ENCODE data around the gene NAGLU. TPM values are rescaled to one million over a fixed set of nuclear protein-coding genes. Genes with fewer than 3 reads are reported as not detected.

NAGLU gene
- total and polyA plus RNA-seq, 2 donors from 2014 or later: 37.5 to 52.7 TPM

DNA sequence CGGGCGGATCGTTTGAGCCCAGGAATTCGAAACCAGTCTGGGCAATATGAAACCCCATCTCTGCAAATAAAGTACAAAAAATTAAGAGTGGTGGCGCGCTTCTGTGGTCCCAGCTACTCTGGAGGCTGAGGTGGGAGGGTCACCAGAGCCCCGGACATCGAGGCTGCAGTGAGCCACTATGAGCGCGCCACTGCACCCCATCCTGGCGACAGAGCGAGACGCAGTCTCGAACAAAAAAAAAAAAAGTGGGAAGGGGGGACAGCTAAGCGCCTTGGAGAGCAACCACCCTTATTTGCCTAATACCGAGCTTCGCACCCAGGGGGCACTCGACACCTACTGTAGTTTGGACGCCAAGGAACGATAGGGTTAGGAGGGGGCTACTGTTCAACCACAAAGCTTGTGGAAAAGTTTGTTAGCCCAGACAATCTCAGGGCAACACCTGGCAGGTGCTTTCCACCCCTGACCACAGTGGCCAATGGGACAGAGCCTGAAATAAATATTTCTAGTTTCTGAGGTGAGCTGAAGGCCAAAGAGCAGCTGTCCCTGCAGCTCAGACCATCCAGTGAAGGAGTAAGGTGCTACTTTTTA is 42.3 kb downstream of the NAGLU start:
- peaks cover 0 to 13% (median 8%) of the 10 kb centered on the region in 3 donors for H3K4me1 ChIP-seq (ENCODE audit: control insufficient read depth in 2 of 3, insufficient read depth in 2 of 3, low read depth in 1 of 3, low read length in 3 of 3)
- FAIRE-seq: no peak
- peak overlapping the region; percentile 75 to 91 (median 83) for H3K4me3 ChIP-seq (ENCODE audit: low read length in 3 of 3)
- H3K36me3 ChIP-seq (ENCODE audit: control insufficient read depth in 2 of 3, insufficient read depth in 3 of 3, low read length in 3 of 3): peaks cover 6 to 43% (median 27%) of the 10 kb centered on the region in 3 donors
- H3K27ac ChIP-seq (ENCODE audit: low read depth in 2 of 2, low read length in 2 of 2): peak overlapping the region; percentile 88 to 93
- H3K27me3 ChIP-seq (ENCODE audit: control insufficient read depth, insufficient read depth, low read length): no peaks in the 10 kb centered on the region
- DNase-seq: peak; percentile 85 to 94 (median 89)
- intact Hi-C loops (cut with DNase I): loop anchor here (10.0 kb wide), 1 partner anchor 246 kb away; the partner anchor contains the start of gene BECN1
- H3K9me3 ChIP-seq (ENCODE audit: control insufficient read depth in 2 of 3, insufficient read depth in 1 of 3, low read length in 3 of 3): no peaks in the 10 kb centered on the region
- peak overlapping the region; percentile 75 to 91 (median 82) for H3K9ac ChIP-seq (ENCODE audit: low read length in 3 of 3)
- TF ChIP-seq, protein P1, sequence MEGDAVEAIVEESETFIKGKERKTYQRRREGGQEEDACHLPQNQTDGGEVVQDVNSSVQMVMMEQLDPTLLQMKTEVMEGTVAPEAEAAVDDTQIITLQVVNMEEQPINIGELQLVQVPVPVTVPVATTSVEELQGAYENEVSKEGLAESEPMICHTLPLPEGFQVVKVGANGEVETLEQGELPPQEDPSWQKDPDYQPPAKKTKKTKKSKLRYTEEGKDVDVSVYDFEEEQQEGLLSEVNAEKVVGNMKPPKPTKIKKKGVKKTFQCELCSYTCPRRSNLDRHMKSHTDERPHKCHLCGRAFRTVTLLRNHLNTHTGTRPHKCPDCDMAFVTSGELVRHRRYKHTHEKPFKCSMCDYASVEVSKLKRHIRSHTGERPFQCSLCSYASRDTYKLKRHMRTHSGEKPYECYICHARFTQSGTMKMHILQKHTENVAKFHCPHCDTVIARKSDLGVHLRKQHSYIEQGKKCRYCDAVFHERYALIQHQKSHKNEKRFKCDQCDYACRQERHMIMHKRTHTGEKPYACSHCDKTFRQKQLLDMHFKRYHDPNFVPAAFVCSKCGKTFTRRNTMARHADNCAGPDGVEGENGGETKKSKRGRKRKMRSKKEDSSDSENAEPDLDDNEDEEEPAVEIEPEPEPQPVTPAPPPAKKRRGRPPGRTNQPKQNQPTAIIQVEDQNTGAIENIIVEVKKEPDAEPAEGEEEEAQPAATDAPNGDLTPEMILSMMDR (IDR thresholded peaks at IDR 0.05; ENCODE audit: borderline replicate concordance, extremely low read depth, insufficient read depth): peak; percentile 81

DNA sequence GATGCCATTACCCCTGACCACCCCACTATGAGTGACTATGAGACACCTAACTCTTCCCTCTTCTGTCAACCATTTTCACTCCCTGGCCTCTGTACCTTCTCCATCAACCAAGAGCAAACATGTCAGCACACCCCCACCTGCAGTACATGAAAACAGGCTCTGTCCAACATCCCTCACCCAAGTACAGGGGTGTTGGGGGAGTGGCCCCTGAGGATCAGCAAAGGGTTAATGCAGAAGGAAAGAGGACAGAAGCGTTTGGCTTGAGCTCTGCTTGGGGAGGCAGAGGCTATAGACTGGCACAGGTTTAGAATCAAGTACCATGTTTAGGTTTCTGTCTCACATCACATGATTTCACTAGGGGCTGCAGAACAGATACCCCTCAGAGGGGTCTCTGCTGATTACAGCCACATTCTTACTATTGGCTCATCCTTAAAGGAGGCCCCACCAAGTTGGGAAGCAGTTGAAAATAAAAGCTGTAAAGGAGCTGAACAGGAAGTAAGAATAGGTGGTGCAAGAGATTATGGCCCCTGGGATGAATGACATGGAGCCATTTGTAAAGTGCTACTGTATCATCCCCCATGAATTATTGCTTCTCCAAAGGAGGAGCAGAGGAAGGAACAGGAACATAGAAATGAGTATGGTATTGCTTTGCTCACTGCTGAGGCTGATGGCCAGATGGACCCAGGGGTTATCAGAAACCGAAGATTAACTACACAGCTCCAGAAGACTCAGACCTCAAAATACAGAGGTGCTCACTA is 43.9 kb downstream of the NAGLU start:
- FAIRE-seq: no peak
- peaks cover 5 to 48% (median 31%) of the 10 kb centered on the region in 3 donors for H3K36me3 ChIP-seq (ENCODE audit: control insufficient read depth in 2 of 3, insufficient read depth in 3 of 3, low read length in 3 of 3)
- no peak for DNase-seq
- intact Hi-C loops (cut with DNase I): loop anchor here (10.0 kb wide), 1 partner anchor 245 kb away; the partner anchor contains the start of gene BECN1
- TF ChIP-seq, protein P1 (IDR thresholded peaks at IDR 0.05; ENCODE audit: borderline replicate concordance, extremely low read depth, insufficient read depth): no peak
- no peaks in the 10 kb centered on the region for H3K27me3 ChIP-seq (ENCODE audit: control insufficient read depth, insufficient read depth, low read length)
- H3K4me3 ChIP-seq (ENCODE audit: low read length in 3 of 3): no peak overlapping the region
- no peak overlapping the region for H3K9ac ChIP-seq (ENCODE audit: low read length in 3 of 3)
- peaks cover 0 to 13% (median 8%) of the 10 kb centered on the region in 3 donors for H3K4me1 ChIP-seq (ENCODE audit: control insufficient read depth in 2 of 3, insufficient read depth in 2 of 3, low read depth in 1 of 3, low read length in 3 of 3)
- H3K27ac ChIP-seq (ENCODE audit: low read depth in 2 of 2, low read length in 2 of 2): no peak overlapping the region
- H3K9me3 ChIP-seq (ENCODE audit: control insufficient read depth in 2 of 3, insufficient read depth in 1 of 3, low read length in 3 of 3): no peaks in the 10 kb centered on the region

DNA sequence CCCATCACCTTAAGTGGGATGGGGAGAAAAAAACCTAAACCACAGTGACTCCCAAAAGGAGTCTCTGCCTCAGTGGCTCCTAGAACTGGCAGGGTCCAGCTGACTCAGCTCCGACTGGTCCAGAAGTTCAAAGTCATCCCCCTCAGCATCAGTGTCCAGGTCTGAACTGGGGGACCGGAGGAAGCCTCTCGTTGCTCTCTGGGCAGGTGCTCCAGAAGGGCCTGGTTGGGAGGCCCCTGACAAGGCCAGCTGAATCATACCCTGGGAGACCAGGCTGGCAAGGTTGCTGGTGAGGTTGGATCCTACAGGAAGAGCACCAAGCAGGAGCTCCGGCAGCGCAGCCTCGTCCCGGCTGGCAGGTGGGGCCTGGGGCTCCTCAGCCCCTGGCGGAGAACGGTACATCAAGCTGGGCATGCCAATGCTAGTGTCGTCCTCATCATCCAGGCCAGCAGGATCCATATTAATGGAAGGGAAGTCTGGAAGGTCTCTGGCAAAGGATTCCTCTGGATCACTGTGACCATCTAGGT is 45.8 kb downstream of the NAGLU start:
- intact Hi-C loops (cut with DNase I): no loop called here
- H3K9me3 ChIP-seq (ENCODE audit: control insufficient read depth in 2 of 3, insufficient read depth in 1 of 3, low read length in 3 of 3): no peaks in the 10 kb centered on the region
- FAIRE-seq (no peak), DNase-seq (no peak)
- H3K36me3 ChIP-seq (ENCODE audit: control insufficient read depth in 2 of 3, insufficient read depth in 3 of 3, low read length in 3 of 3): peaks cover 10 to 61% (median 48%) of the 10 kb centered on the region in 3 donors
- H3K4me1 ChIP-seq (ENCODE audit: control insufficient read depth in 2 of 3, insufficient read depth in 2 of 3, low read depth in 1 of 3, low read length in 3 of 3): peaks cover 0 to 18% (median 12%) of the 10 kb centered on the region in 3 donors
- no peaks in the 10 kb centered on the region for H3K27me3 ChIP-seq (ENCODE audit: control insufficient read depth, insufficient read depth, low read length)
- no peak overlapping the region for H3K9ac ChIP-seq (ENCODE audit: low read length in 3 of 3)
- no peak overlapping the region for H3K27ac ChIP-seq (ENCODE audit: low read depth in 2 of 2, low read length in 2 of 2)
- TF ChIP-seq, protein P1 (IDR thresholded peaks at IDR 0.05; ENCODE audit: borderline replicate concordance, extremely low read depth, insufficient read depth): no peak
- H3K4me3 ChIP-seq (ENCODE audit: low read length in 3 of 3): no peak overlapping the region

Measured in kidney (tissue), 14 donors.